Brain microvascular endothelial cell (primary cell): ENCODE results near the gene IGDCC3.

Experiments used
- DNase-seq: peaks from one replicate; pipeline ENCODE4 v3.0.0-alpha.2; 2020
- H3K27ac ChIP-seq: fragments of 250-450 bp; sonication (Bioruptor Pico); 2 replicates; pipeline ENCODE4 v1.5.1; 2020; ENCODE audit warnings: mild to moderate bottlenecking, moderate library complexity
- H3K27me3 ChIP-seq: fragments of 250-450 bp; sonication (Bioruptor Pico); replicated peaks from 2 replicates; pipeline ENCODE4 v1.5.1; 2020; ENCODE audit warnings: mild to moderate bottlenecking
- H3K36me3 ChIP-seq: fragments of 250-450 bp; sonication (Bioruptor Pico); replicated peaks from 2 replicates; pipeline ENCODE4 v1.5.1; 2020; ENCODE audit warnings: mild to moderate bottlenecking
- H3K4me3 ChIP-seq: 2 replicates; pipeline ENCODE4 v1.5.1; 2011; ENCODE audit warnings: low read depth, mild to moderate bottlenecking, control low read depth, low read length, moderate library complexity
- in situ Hi-C: cut with HindIII; loops from 2 replicates; pipeline ENCODE4 v1.10.0; 2017; ENCODE audit warnings: low sequenced_read_pairs, low pct_ligation_motif_present
- TF ChIP-seq, protein P1 (sequence below): IDR thresholded peaks from 2 replicates; pipeline ENCODE4 v1.5.1; 2011; ENCODE audit warnings: low read depth, mild to moderate bottlenecking, moderate library complexity, low read length, control low read depth, inconsistent platforms; ENCODE audit errors: missing control alignments

IGDCC3 gene

DNA sequence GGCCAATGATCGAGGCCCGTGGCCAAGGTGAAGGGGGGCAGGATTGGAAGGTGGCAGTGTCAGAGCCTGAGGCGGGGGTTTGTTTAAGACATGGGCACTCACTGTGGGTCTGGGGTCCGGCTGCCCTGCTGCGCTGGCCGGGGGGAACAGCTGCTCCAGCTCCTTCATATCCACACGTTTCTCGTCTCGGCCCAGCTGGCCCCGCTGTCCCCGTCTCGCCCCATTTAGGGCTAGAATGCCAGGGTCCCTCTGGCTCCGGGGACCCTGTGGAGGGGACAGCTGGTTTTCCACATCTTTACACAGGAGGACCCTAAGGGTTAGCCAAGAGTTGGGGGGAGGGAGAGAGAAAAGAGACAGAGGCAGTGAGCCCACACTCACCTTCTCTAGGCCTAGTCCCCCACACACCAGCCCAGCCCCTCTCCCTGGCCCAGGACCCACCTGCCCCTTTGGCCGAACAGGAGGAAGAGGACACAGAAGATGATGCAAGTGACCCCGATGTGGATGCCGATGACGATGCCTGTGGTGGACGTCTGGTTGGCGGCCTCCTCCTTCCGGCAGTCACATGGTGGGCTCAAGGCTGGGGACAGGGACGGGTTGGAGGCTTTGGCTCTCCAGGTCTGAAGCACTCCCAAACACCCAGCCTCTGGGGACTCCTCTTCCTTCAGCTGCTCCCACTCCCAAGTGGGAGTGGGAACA, 48.4 kb downstream of the IGDCC3 start:
- TF ChIP-seq, protein P1, sequence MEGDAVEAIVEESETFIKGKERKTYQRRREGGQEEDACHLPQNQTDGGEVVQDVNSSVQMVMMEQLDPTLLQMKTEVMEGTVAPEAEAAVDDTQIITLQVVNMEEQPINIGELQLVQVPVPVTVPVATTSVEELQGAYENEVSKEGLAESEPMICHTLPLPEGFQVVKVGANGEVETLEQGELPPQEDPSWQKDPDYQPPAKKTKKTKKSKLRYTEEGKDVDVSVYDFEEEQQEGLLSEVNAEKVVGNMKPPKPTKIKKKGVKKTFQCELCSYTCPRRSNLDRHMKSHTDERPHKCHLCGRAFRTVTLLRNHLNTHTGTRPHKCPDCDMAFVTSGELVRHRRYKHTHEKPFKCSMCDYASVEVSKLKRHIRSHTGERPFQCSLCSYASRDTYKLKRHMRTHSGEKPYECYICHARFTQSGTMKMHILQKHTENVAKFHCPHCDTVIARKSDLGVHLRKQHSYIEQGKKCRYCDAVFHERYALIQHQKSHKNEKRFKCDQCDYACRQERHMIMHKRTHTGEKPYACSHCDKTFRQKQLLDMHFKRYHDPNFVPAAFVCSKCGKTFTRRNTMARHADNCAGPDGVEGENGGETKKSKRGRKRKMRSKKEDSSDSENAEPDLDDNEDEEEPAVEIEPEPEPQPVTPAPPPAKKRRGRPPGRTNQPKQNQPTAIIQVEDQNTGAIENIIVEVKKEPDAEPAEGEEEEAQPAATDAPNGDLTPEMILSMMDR = no peak
- H3K27ac ChIP-seq = no peak overlapping the region
- in situ Hi-C loops = no loop called here
- DNase-seq = no peak
- H3K4me3 ChIP-seq = no peak overlapping the region
- H3K36me3 ChIP-seq = no peaks in the 10 kb centered on the region
- no peaks in the 10 kb centered on the region for H3K27me3 ChIP-seq

- TF ChIP-seq, protein P1 = no peak
- in situ Hi-C loops = no loop called here
- no peaks in the 10 kb centered on the region for H3K27me3 ChIP-seq
- no peak for DNase-seq
- no peak overlapping the region for H3K4me3 ChIP-seq
- no peak overlapping the region for H3K27ac ChIP-seq
- no peaks in the 10 kb centered on the region for H3K36me3 ChIP-seq
Measured at GRCh38 chr15:65328506-65329287, 49.1 kb downstream of the IGDCC3 start.

- no peak for DNase-seq
- Histone ChIP-seq H3K36me3 (no peaks in the 10 kb centered on the region), H3K4me3 (no peak overlapping the region), H3K27ac (no peak overlapping the region), H3K27me3 (no peaks in the 10 kb centered on the region)
- in situ Hi-C loops = no loop called here
- TF ChIP-seq, protein P1 = no peak
Measured at GRCh38 chr15:65327651-65328393, 50.0 kb downstream of the IGDCC3 start.

GRCh38 chr15:65326818-65327217, 51.0 kb downstream of the IGDCC3 start:
- no peak overlapping the region for H3K27ac ChIP-seq
- TF ChIP-seq, protein P1 = no peak
- no peaks in the 10 kb centered on the region for H3K36me3 ChIP-seq
- in situ Hi-C loops = no loop called here
- no peak overlapping the region for H3K4me3 ChIP-seq
- no peak for DNase-seq
- no peaks in the 10 kb centered on the region for H3K27me3 ChIP-seq

- no peak overlapping the region for H3K4me3 ChIP-seq
- TF ChIP-seq, protein P1 = no peak
- DNase-seq = no peak
- H3K36me3 ChIP-seq = no peaks in the 10 kb centered on the region
- no peak overlapping the region for H3K27ac ChIP-seq
- in situ Hi-C loops = no loop called here
- H3K27me3 ChIP-seq = no peaks in the 10 kb centered on the region
Measured at GRCh38 chr15:65326117-65326526, 51.7 kb downstream of the IGDCC3 start.
